Measurements from ENCODE around the gene DEF6. TPM values are rescaled to one million over a fixed set of nuclear protein-coding genes. Genes with fewer than 3 reads are reported as not detected.
"Not testable (repeated sequence)": the region's sequence is repeated elsewhere in the genome, so short reads cannot be mapped to it uniquely, and the experiment has no call there.

DEF6 gene
- total RNA-seq, 2 donors from 2014 or later: 193 to 206 TPM

DNA sequence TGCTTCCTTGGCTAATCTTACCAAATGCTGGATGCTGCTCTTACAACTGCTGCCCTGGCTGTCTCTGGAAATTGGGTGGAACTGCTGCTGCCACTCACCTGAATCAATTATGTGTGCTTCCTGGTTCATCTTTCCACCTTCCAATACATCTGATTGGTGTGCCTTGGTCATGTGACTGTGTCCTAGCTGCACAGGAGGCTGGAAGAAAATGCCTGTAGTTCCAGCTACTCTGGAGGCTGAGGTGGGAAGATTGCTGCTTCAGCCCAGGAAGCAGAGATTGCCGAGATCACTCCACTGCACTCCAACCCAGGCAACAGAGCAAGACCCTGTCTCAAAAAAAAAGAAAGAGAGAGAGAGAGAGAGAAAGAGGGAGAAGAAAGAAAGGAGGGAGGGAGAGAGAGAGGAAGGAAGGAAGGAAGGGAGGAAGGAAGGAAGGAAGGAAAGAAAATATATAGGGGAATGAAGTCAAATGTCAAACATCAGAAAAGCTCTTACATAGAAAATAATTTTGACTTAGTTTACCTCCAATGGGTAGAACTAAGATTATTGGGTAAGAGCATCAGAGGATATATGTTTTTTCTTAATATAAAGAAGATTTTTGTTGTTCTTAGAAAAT, 30.6 kb downstream of the DEF6 start:
- Mint-ChIP-seq H3K27ac (peak overlapping the region; percentile 86), H3K4me3 (no peak overlapping the region), H3K36me3 (ENCODE audit: low read depth) (peaks cover 4% of the 10 kb centered on the region), H3K4me1 (peaks cover 15% of the 10 kb centered on the region), H3K27me3 (no peaks in the 10 kb centered on the region)
- DNase-seq: no peak
- no peaks in the 10 kb centered on the region for H3K9me3 ChIP-seq (ENCODE audit: control insufficient read depth, low read length, poor library complexity, severe bottlenecking)
- no peak for ATAC-seq

- H3K36me3 Mint-ChIP-seq (ENCODE audit: low read depth); H3K4me3 Mint-ChIP-seq; DNase-seq; ATAC-seq; H3K27me3 Mint-ChIP-seq; H3K9me3 ChIP-seq (ENCODE audit: control insufficient read depth, low read length, poor library complexity, severe bottlenecking); H3K27ac Mint-ChIP-seq: not testable (repeated sequence)
- peaks cover 15% of the 10 kb centered on the region for H3K4me1 Mint-ChIP-seq
Measured at GRCh38 chr6:35328965-35329364, 31.3 kb downstream of the DEF6 start.

DNA sequence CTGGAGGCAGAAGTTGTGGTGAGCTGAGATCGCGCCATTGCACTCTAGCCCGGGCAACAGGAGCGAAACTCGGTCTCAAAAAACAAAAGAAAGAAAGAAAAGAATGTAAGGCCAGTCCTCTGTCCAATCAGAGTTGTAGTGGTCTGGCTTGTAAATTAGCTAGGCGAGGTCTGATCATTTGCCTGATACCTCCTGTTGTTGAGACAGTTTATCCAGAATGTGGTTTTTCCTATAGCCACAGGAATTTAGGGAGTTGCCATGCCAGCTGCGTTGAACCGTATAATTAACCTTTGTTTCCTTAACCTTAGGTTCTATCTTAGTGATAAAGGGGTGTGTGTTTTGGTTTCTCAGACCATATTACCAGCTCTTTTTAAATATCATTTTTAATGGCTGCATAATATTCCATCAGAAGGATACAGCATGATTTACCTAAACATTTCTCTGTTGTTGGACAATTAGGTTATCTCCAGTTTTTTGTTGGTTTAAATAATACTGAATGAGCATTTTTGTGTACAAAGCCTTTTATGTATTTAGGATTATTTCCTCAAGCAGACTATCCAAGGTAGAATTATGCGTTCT, 33.0 kb downstream of the DEF6 start:
- no peaks in the 10 kb centered on the region for H3K9me3 ChIP-seq (ENCODE audit: control insufficient read depth, low read length, poor library complexity, severe bottlenecking)
- no peak overlapping the region for H3K27ac Mint-ChIP-seq
- ATAC-seq: no peak
- peaks cover 15% of the 10 kb centered on the region for H3K4me1 Mint-ChIP-seq
- H3K27me3 Mint-ChIP-seq: no peaks in the 10 kb centered on the region
- no peak overlapping the region for H3K4me3 Mint-ChIP-seq
- no peak for DNase-seq
- peaks cover 4% of the 10 kb centered on the region for H3K36me3 Mint-ChIP-seq (ENCODE audit: low read depth)

GRCh38 chr6:35332074-35332887, 34.7 kb downstream of the DEF6 start:
- Mint-ChIP-seq H3K4me1 (peaks cover 15% of the 10 kb centered on the region), H3K4me3 (peak overlapping the region; percentile 53), H3K27ac (peak overlapping the region; percentile 85)
- DNase-seq (peak; percentile 34 to 72 (median 50)), ATAC-seq (peak; percentile 94)
- H3K9me3 ChIP-seq (ENCODE audit: control insufficient read depth, low read length, poor library complexity, severe bottlenecking); H3K36me3 Mint-ChIP-seq (ENCODE audit: low read depth); H3K27me3 Mint-ChIP-seq: not testable (repeated sequence)

DNA sequence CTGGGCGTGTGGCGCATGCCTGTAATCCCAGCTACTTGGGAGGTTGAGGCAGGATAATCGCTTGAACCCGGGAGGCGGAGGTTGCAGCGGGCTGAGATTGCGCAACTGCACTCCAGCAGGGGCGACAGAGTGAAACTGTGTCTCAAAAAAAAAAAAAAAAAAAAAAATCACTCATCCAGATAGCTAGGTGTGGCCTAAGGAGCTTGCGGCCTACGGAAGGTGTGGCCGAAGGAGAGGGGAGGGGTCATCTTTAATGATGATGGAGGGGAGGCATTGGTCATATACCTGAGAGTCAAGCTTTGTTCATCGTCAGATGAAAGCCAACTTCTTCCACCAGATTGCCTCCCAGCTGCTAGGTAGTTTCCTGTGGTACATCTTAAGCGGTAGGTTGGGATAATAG, 43.9 kb downstream of the DEF6 start:
- Mint-ChIP-seq H3K4me1 (peaks cover 46% of the 10 kb centered on the region), H3K27ac (peak overlapping the region; percentile 3), H3K4me3 (no peak overlapping the region), H3K36me3 (ENCODE audit: low read depth) (peaks cover 8% of the 10 kb centered on the region), H3K27me3 (no peaks in the 10 kb centered on the region)
- no peak for ATAC-seq
- DNase-seq: no peak
- H3K9me3 ChIP-seq (ENCODE audit: control insufficient read depth, low read length, poor library complexity, severe bottlenecking): no peaks in the 10 kb centered on the region

GRCh38 chr6:35342258-35343091, 44.9 kb downstream of the DEF6 start, which contains the start of gene PPARD:
PPARD (plus strand) TSS chr6:35342558; CDS start chr6:35411088, 68,530 bp downstream.
- ATAC-seq: peak; percentile 99
- H3K27ac Mint-ChIP-seq: peak within 1 kb of the TSS; percentile 96
- no peaks in the 10 kb centered on the region for H3K9me3 ChIP-seq (ENCODE audit: control insufficient read depth, low read length, poor library complexity, severe bottlenecking)
- peaks cover 8% of the 10 kb centered on the region for H3K36me3 Mint-ChIP-seq (ENCODE audit: low read depth)
- DNase-seq: peak; percentile 96 to 99 (median 98)
- H3K4me3 Mint-ChIP-seq: peak within 1 kb of the TSS; percentile 100
- H3K4me1 Mint-ChIP-seq: peaks cover 42% of the 10 kb centered on the region
- H3K27me3 Mint-ChIP-seq: no peaks in the 10 kb centered on the region

- DNase-seq: no peak
- Mint-ChIP-seq H3K36me3 (ENCODE audit: low read depth) (peaks cover 8% of the 10 kb centered on the region), H3K4me3 (peak overlapping the region; percentile 100), H3K27ac (peak overlapping the region; percentile 96), H3K27me3 (no peaks in the 10 kb centered on the region), H3K4me1 (peaks cover 46% of the 10 kb centered on the region)
- no peaks in the 10 kb centered on the region for H3K9me3 ChIP-seq (ENCODE audit: control insufficient read depth, low read length, poor library complexity, severe bottlenecking)
- ATAC-seq: peak; percentile 6
Measured at GRCh38 chr6:35343092-35343834, 45.6 kb downstream of the DEF6 start.

- H3K36me3 Mint-ChIP-seq (ENCODE audit: low read depth): peaks cover 8% of the 10 kb centered on the region
- peak overlapping the region; percentile 96 for H3K27ac Mint-ChIP-seq
- no peaks in the 10 kb centered on the region for H3K27me3 Mint-ChIP-seq
- peak overlapping the region; percentile 100 for H3K4me3 Mint-ChIP-seq
- DNase-seq (no peak), ATAC-seq (no peak)
- H3K4me1 Mint-ChIP-seq: peaks cover 51% of the 10 kb centered on the region
- no peaks in the 10 kb centered on the region for H3K9me3 ChIP-seq (ENCODE audit: control insufficient read depth, low read length, poor library complexity, severe bottlenecking)
Measured at GRCh38 chr6:35343835-35344550, 46.4 kb downstream of the DEF6 start.

DNA sequence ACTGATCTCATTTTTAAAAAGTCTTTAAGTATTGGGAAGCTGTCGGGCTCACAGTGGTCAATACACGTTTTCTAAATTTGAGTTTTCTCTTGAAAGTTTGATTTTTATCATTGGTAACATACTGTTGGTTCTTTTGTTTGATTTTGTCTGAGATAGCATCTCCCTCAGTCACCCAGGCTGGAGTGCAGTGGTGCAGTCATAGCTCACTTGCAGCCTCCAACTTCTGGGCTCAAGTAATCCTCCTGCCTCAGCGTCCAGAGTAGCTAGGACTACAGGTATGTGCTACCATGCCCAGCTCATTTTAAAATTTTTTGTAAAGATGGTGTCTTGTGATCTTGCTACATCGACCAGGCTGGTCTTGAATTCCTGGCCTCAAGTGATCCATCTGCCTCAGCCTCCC, 53.8 kb downstream of the DEF6 start:
- Mint-ChIP-seq H3K4me1 (peaks cover 42% of the 10 kb centered on the region), H3K27ac (peak overlapping the region; percentile 96)

GRCh38 chr6:35352735-35353134, 55.1 kb downstream of the DEF6 start:
- Mint-ChIP-seq H3K36me3 (ENCODE audit: low read depth) (peaks cover 16% of the 10 kb centered on the region), H3K4me1 (peaks cover 43% of the 10 kb centered on the region), H3K27ac (peak overlapping the region; percentile 96), H3K27me3 (no peaks in the 10 kb centered on the region), H3K4me3 (no peak overlapping the region)
- no peak for DNase-seq
- no peaks in the 10 kb centered on the region for H3K9me3 ChIP-seq (ENCODE audit: control insufficient read depth, low read length, poor library complexity, severe bottlenecking)
- ATAC-seq: no peak

More for the DNA sequence above, 53.8 kb downstream of the DEF6 start:
- no peaks in the 10 kb centered on the region for H3K9me3 ChIP-seq (ENCODE audit: control insufficient read depth, low read length, poor library complexity, severe bottlenecking)
- no peak for ATAC-seq
- H3K27me3 Mint-ChIP-seq: no peaks in the 10 kb centered on the region
- no peak for DNase-seq
- H3K36me3 Mint-ChIP-seq (ENCODE audit: low read depth): peaks cover 15% of the 10 kb centered on the region
- H3K4me3 Mint-ChIP-seq: no peak overlapping the region

GRCh38 chr6:35354361-35355135, 56.9 kb downstream of the DEF6 start:
- Mint-ChIP-seq H3K27ac (no peak overlapping the region), H3K4me3 (no peak overlapping the region), H3K27me3 (no peaks in the 10 kb centered on the region), H3K36me3 (ENCODE audit: low read depth) (peaks cover 16% of the 10 kb centered on the region), H3K4me1 (peaks cover 41% of the 10 kb centered on the region)
- no peaks in the 10 kb centered on the region for H3K9me3 ChIP-seq (ENCODE audit: control insufficient read depth, low read length, poor library complexity, severe bottlenecking)
- ATAC-seq (no peak), DNase-seq (no peak)

Data from T-helper 17 cell (primary cell).